Dedifferentiated amniotic fluid mesenchymal stem cell (primary cell): Measurements from ENCODE around the gene EFCAB8.
A peak's percentile ranks its signal among the peaks of the same experiment; 100 is the strongest.
"Not testable (repeated sequence)": the region's sequence is repeated elsewhere in the genome, so short reads cannot be mapped to it uniquely, and the experiment has no call there.

Experiments used
- DNase-seq: peaks from one replicate; pipeline ENCODE4 v3.0.0-alpha.2; 2016; ENCODE audit errors: extremely low spot score

The EFCAB8 gene

DNA sequence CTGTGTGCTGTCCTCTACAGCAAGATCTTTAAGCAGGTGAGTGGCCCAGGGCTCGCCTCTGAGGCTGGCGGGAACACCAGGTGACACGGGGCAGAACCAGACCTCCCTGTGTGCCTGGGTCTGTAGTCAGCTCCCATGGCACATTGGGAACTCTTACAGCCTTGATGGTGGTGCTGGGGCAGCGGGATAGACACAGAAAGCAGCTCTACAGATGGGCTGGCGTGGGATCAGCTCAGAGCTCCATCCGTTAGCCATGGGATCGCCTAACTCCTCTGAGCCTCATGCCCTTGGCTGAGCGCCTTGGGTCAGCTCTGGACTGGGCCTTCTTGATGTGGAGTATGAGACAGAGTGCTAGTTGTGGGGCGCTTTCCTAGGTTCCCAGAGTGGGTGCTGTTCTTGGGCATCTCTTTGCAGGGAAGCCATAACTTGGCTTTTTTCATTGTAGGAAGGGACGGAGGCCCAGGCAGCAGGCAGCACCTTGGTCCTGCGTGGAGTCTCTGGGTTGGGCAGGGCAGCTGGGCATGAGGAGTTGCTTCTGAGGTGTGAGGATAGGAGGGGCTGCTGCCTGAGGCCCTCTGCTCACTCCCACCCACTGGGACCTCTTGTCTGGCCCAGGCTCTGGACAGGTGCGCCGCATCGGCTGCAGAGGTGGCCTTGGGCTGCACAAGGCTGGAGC, 51.3 kb downstream of the EFCAB8 start:
- DNase-seq, result no peak

DNA sequence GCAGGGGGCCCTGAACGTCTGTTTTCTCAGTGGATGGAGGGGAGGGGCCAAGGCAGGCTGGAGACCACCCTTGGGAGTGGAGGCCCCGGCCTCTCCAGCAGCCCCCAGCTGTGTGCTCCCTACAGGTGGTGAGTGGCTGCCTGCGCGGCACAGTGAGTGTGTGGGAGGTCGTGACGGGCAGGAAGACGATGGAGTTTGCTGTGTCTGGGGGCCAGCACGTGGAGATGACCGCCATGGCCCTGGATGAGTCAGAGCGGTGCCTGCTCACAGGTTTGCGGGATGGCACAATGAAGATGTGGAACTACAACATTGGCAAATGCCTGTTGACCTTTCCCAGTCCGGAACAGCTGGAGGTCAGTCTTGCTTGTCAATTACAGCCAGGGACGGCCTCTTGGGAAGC, 52.6 kb downstream of the EFCAB8 start:
- DNase-seq, result no peak

DNA sequence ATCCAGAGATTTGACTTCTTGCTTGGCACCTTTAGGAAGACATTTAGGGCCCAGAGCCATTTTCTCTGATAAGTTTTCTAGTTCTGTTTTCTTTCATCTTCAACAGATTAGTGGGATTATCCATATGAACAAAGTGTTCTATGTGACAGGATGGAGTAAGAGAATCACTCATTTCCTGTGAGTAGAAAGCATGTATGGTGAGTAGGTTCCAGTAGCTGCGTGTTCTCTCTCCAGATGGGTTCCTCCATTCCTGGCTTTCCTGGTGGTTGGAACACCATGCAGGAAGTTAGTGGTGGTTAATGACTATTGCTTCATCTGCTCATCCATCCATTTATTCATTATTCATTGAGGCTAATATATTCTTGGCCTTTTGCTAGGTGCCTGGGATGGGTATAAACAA, 54.0 kb downstream of the EFCAB8 start:
- no peak for DNase-seq

DNA sequence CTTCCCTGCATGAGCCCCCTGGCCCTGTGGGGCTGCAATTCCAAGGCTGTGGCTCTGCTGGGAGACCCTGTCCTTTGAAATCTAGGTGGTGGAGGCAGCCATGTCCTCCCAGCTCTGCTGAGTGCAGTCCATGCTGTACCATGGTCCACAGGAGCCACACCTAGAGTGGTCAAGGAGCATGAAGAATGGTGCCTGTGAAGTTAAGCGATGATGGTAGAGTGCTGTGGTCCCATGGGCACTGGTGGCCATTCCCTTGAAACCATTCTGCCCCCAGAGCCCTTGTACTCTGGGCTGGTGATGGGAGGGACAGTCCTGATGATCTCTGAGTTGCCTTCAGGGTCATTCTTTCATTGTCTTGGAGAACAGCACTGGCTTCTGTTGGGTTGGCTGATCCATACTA, 55.3 kb downstream of the EFCAB8 start:
- DNase-seq, result no peak

DNA sequence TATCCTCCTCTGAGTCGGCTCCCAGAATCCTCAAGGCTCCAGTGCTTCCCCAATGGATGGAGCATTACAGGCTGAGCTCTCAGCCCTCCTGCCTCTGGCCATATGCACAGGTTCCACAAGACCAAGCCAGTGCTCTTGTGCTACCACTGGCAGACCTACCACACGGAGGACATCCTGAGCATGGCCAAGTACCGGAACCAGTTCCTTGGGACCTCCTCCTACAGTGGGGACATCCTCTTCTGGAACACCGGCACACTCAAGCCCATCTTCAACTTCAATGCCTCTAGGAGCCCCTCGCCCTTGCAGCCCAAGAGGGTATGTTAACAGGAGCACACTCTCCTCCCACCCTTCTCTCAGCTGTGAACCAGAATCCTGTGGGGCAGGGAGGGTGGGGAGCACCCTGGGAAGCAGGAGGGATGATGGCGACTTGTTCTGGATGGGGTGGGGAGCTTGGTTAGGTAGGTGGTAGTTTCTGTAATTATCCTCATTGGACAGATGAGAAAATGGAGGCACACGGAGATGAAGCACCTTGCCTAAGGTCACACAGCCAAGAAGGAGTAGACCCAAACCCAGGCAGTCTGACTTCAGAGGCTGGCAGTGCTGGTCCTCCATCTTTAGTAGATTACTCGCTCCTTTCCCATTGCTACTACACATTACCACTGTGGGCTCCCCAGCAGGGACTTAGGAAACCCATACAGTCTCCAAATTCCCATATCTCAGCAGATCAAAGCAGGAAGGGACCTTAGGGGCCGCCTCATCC, 58.6 kb downstream of the EFCAB8 start:
- no peak for DNase-seq

DNA sequence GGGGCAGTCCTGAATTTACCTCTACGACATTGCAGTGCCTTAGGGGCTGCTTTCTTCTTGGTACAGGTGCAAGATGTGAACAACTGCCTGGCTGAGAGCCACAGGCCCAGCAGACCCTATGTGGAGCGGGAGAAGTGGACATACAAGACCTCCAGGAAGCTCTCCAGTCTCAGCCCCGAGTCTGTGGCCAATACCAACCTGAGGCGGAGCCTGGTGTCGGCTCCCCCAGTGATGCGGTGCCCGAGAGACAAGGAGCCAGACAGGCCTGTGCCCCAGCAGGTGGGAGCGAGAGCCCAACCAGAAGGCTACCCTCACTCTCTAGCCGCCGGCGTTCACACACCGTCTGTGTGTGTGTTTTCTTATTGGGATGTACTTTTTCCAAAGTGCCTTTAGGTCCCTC, 59.6 kb downstream of the EFCAB8 start:
- no peak for DNase-seq

DNA sequence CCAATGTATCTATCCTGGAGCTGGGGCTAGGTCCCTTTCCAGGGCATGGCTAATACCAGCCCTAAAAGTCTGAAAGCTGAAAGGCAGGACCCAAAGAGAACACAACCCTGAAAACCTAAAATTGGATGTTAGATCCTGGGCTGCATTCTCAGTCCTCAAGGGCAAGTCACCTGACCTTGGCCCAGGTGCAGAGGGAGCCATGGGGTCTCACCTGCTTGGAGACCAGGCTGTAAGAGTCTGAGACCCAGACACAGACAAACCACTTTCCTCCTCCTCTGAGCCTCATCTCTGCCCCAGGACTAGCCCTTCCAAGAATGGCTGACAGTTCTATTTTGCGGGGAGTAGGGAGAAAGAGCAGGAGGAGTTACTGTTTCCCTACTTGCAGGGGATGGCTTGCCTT, 60.0 kb downstream of the EFCAB8 start:
- DNase-seq, result no peak

DNA sequence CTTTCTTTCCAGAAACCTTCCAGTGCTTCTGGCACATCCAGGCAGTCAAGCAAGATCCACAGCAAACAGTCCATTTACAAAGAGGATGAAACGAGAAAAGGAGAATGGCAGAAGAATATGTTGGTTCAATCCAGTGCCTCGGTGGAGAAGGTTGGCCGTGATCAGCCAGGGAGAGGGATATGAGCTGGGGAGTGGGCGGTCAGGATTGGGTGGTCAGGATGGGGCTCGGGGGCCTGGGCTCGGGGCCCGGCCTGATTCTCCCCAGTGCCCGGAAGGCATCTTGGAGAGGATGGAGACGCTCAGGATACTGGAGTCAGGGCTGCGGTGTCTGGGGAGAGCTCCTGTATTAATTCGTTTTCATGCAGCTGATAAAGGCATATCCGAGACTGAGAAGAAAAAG, 61.3 kb downstream of the EFCAB8 start:
- DNase-seq, result no peak

DNA sequence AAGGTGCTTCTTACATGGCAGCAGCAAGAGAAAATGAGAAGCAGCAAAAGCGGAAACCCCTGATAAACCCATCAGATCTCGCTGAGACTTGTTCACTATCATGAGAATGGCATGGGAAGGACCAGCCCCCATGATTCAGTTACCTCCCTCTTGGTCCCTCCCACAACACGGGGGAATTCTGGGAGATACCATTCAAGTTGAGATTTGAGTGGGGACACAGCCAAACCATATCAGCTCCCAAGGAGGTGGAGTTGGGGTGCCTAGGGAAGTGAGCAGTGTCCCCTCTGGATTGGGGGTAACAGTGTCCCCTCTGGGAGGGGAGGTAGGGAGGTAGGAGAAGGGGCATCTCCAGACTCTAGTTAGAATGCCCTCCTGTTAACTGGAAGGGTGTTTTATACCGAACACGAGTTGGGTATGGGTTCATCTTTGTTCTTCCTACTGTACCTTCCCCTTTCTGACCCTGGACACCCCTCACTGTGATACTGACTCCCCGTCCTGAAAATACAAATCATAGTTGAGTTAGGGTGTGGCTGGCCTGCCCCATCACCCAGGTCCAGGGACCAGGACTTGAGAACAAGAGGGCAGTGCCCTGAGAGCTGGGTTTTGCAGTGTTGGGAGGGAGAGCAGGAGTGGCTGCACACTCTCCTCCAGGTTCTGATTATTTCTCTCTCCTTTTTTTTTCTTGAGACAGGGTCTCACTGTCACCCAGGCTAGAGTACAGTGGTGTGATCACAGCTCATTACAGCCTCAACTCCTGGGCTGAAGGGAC, 62.0 kb downstream of the EFCAB8 start:
- no peak for DNase-seq

DNA sequence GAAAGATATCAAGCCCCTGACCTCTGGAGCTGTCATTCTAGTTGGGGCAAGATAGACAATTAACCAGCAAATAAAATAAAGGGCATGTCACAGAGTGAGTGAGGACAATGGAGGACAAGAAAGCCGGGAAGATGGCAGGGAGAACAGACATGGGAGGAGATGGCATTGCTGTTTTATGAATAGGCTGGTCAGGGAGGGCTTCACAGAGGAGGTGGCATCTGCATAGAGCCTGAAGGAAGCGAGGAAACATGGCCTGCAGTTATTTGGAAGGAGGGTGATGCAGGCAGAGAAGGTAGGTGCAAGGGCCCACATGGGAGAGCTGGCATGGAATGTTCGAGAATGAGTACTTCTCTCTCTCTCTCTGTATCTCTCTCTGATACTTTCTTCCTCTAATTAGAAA, 63.7 kb downstream of the EFCAB8 start:
- no peak for DNase-seq

DNA sequence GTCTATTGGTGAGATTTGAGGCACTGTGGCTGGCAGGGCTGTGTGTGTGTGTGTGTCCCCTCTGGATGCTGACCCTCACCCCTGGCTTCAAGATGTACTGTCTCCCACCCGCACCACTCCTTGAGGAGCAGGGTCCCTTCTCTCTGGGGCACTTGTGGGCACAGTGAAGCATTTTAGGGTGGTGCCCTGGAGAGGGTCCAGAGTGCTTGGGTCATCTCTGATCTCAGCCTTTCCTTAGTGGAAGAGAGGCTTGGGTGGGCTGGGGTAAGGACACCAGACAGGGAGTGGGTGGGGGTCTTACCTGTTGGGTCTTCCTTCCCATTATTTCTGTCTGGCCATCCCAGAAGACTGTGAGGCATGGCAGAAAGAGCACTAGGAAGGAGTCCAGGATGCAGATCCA, 66.1 kb downstream of the EFCAB8 start:
- no peak for DNase-seq

DNA sequence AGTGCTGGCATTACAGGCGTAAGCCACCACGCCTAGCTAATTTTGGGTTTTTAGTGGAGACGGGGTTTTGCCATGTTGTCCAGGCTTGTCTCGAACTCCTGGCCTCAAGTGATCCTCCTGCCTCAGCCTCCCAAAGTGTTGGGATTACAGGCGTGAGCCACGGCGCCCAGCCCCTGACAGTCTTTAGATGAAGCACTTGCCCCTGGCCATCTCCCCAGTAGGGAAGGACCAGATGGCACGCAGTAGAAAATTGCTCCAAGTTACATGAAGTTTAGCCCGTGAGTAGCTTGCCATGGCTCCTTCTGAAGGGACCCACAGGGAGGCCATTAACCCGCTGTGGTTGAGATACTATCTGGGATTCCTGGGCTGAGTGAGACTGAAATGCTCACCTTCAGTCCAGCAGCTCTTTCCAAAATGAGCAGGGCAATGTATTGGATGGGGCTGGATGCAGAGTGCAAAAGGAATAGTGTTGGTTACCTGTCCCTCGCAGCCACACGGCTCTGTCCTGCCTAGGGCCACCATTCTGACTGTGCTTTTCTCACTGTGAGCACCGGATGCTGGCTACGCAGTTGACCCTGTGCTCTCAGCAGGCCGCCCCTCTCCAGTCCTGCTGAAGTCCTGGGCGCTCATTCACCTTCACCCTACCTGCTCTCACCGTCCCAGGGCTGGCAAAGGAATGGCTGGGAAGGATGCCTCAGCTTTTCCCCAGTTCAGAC, 66.9 kb downstream of the EFCAB8 start:
- DNase-seq, result no peak

DNA sequence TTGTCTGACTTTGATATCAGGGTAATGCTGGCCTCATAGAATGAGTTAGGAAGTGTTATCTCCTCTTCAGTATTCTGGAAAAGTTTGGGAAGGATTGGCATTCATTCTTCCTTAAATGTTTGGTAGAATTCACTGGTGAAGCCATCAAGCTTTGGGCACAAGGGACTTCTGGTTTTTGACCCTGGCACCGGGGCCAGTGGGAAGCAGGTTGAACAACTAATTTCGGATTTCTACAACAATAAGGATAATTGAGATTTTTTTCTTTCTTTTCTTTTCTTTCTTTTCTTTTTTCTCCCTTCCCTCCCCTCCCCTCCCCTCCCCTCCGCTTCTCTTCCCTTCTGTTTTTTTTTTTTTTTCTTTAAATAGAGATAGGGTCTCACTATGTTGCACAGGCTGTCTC, 70.4 kb downstream of the EFCAB8 start:
- DNase-seq, result no peak

DNA sequence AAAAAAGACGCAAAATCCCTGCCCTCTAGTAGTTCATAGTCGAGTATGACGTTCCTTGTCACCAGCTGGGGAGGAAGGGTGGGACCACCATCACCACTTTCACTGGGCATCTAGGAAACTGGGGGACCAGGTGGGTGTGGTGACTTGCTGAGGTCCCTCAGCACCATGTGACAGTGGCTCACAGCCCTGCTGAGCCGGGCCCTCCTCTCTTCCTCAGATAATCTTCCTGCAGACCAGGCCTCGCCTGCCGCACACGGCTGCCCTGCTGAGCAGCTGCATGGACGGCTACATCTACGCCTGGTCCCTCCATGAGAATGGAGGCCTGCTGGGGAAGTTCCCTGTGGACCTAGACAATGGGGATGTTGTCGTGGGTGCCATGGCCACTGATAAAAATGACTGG, 71.5 kb downstream of the EFCAB8 start:
- DNase-seq, result no peak

DNA sequence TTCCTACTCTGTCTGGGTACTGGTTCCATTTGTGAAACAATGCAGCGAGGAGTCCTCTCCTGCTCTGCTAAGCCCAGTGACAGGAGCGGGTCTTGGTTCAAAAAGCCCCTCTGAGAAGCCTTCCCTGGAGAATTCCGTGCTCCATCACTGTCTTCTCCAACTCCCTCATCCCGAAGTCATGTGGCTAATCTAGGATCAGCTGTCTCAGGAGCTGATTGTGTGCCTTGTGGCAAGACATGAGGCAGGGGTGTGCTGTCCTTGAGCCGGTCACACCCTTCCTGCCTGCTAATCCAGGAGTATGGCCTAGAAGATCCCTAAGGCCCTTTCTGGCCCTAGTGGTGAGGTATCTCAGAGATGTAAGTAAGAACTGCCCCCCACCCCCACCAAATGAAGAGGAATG, 72.0 kb downstream of the EFCAB8 start:
- DNase-seq, result no peak

DNA sequence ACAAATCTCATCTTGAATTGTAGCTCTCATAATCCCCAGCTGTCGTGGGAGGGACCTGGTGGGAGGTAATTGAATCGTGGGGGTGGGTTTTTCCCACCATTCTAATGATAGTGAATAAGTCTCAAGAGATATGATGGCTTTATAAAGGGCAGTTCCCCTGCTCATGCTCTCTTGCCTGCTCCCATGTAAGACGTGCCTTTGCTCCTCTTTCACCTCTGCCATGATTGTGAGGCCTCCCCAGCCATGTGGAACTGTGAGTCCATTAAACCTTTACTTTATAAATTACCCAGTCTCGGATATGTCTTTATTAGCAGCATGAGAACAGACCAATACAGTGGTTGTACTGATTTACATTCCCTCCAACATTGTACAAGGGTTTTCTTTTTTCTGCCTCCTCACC, 75.9 kb downstream of the EFCAB8 start:
- DNase-seq, result no peak

DNA sequence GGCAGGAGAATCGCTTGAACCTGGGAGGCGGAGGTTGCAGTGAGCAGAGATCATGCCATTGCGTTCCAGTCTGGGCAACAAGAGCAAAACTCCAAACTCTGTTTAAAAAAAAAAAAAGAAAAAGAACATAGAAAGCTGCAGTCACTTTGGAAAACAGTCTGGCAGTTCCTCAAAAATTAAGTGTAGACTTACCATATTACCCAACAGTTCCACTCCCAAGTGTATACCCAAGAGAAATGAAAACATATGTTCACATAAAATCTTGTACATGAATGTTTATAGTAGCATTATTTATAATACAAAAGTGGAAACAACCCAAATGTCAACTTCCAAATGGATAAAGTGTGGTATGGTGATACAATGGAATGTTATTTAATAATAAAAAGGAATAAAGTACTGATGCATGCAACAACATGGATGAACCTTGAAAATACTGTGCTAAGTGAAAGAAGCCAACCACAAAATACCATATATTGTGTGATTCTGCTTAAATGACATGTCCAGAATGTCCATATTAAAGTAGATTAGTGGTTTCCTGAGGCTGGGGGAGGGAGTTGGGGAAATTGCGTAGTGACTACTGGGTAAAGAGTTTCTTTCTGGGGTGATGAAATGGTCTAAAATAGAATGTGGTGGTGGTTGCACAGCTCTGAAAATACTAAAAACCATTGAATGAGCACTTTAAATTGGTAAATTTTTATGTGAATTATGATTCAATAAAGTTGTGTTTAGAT, 82.6 kb downstream of the EFCAB8 start:
- no peak for DNase-seq

DNA sequence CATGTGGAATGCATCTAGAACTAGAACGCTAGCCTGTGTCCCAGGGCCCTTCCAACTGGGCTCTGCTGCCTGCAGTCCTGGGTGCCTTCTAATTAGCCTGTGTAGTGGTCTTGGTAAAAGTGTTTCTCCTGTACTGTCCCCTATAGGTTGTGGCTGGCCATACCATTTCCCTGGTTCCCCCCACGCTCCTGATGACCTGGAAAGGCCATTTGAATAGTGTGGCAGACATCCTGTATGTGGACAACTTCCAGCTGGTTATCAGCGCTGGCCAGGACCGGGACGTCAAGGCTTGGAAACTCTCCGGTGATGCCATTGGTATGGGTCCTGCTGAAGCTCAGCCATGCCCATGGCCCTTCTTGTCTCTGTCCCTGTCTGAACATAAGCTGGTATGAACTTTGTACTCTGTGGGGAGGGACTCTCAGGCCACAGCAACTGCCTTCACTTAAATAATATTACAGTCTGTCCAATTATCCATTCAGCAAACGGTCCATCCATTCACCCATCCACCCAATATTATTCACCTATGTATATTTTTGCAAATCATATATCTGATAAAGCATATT, 84.8 kb downstream of the EFCAB8 start:
- DNase-seq, result no peak

DNA sequence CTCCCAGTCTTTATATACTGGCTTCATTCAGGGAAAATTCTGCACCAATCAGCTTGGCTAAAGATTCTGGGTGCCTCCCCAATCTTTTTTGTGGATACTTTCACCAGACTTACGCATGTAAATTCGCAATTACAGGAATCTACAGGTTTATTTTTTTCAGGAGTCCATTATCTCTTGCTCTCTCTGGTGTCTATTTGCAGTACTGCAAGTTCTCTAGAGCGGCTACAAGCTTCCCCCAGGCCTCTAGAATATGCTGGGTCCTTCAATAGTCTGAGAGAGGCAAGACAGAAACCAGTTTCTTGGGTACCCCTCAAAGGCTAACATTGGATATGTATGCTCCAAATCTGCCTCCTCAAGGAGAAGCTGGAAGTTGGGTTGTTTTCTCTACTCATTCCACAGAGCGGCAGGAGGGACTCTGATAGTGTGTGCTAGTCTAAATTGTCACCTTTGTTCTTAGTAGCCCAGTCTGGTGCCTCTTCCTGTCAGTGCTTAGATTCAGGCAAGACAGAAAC, 87.0 kb downstream of the EFCAB8 start:
- peak; percentile 16 for DNase-seq

DNA sequence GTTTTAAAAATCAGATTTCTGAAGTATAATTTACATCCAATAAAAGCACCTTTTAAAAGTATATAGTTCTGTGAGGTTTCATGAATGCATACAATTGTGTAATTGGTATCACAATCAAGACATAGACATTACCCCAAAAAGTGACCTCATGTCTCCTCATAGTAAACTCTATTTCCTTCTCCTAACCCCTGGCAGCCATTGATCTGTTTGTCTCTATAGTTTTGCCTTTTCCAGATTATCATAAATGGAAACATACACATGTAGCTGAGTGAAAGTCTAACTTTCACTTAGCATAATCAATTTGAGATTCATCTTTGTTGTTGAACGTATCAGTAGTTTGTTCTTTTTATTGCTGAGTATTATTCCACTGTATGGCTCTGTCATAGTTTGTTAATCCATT, 87.9 kb downstream of the EFCAB8 start:
- no peak for DNase-seq

DNA sequence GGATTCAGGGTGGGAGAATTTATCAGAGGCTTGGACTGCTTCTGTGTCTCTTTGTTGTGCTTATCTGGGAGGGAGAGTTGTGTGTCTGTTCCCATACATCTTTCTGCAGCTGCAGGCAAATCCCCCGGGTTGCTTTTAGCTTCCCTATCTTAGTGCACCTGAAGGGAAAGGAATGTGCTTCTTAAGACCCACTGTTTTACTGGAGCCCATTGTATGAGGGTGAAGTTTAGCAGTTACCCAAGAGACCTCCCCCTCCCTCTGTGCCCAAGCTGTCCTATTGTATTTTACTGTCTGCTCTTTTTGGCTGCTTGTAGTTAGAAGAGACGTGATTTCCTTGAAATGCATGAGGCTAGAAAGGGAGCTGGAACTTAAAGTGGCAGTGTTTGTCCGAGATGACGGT, 91.8 kb downstream of the EFCAB8 start:
- not testable (repeated sequence) for DNase-seq
